Pancreas (tissue), 10 donors: ENCODE measurements around the gene UTRN. TPM values are rescaled to one million over a fixed set of nuclear protein-coding genes. Genes with fewer than 3 reads are reported as not detected.

Experiments used
- ATAC-seq, 4 donors: fragments of 200-7000 bp; cut with Tn5 transposase; one replicate each; pipeline versions ENCODE4 v1.8.0 to v1.9.1; 2020; ENCODE audit warnings: mild to moderate bottlenecking in 4 of 4, moderate library complexity in 4 of 4
- DNase-seq, 6 donors: peaks; one replicate each; pipeline ENCODE4 v3.0.0-alpha.2; 2020
- FAIRE-seq: peaks from 2 replicates; lab custom pipeline; 2012; peaks lifted over from hg19 to GRCh38; lab: Jason Lieb, UNC
- H3K27ac ChIP-seq, 4 donors: fragments of 200-600 bp; sonication (generic); 1 replicate in 3 of 4; 2 replicates in 1 of 4; pipeline versions ENCODE4 v1.5.0 to v1.8.0; 2020
- H3K27me3 ChIP-seq, 4 donors: fragments of 200-600 bp; one replicate each; pipeline ENCODE4 v1.8.0; 2021
- H3K36me3 ChIP-seq, 3 donors: fragments of 200-600 bp; sonication (generic) in 1 of 3; one replicate each; pipeline versions ENCODE4 v1.5.0 to v1.8.0; 2020 to 2021
- H3K4me1 ChIP-seq, 3 donors: fragments of 200-600 bp; one replicate each; pipeline ENCODE4 v1.8.0; 2021
- H3K4me3 ChIP-seq, 4 donors: fragments of 200-600 bp; sonication (generic) in 2 of 4; one replicate each; pipeline versions ENCODE4 v1.5.0 to v1.8.0; 2020 to 2021
- H3K9me3 ChIP-seq, 4 donors: fragments of 200-600 bp; one replicate each; pipeline ENCODE4 v1.8.0; 2021
- WGBS, 2 donors: extraction: QIAGEN DNeasy Blood & Tissue Kit; methylation state at CpG; one replicate each; pipeline ENCODE4 v1.1.7; 2013; 5-methylcytosine and 5-hydroxymethylcytosine counted together
- intact Hi-C, 3 donors: fragments of 100-400 bp; cut with DNase I; formaldehyde crosslinking; loops; one replicate each; pipeline versions ENCODE4 v1.11.1 to v1.14.2; 2022
- polyA plus RNA-seq, 2 donors: library from polyadenylated mRNA; stranded (reverse); fragments of 200-250 nt; gene quantifications; one replicate each; pipeline ENCODE4 v1.2.3, GENCODE V29; 2013
- total RNA-seq, 6 donors: library from RNA; stranded (reverse); fragmentation: NEBNext Ultra II Directional in 4 of 6; extraction: Animal tissue kit (Norgen Biotek cat#: 25700) in 4 of 6; gene quantifications; one replicate each; pipeline versions ENCODE4 v1.2.1 to v1.2.4, GENCODE V29; 2021 to 2023
- TF ChIP-seq, protein P1 (sequence below), 4 donors: fragments of 200-600 bp; sonication (generic) in 3 of 4; IDR thresholded peaks; one replicate each; pipeline versions ENCODE4 v1.5.0 to v1.8.0; 2021; ENCODE audit warnings: antibody characterized with exemption in 4 of 4
- donor health status: healthy with polysubstance abuse.
- donor health status: DM: no; HTN: no; CAD: no; lungs with moderate emphysema.
- donor health status: DM: no; HTN: no; CAD: no.
- donor health status: control.
- donor health status: control.
- donor health status: Bipolar disorder and iron deficiency.
- donor health status: DM: yes; HTN: yes; CAD: no.
- donor health status: DM: no; HTN: no; CAD: no.
- donor health status: DM: no; HTN: no; CAD: no.
- donor health status: DM: yes; HTN: yes; CAD: no.

UTRN gene
- total and polyA plus RNA-seq, 8 donors, result 10.0 to 116 (median 82.9) TPM

DNA sequence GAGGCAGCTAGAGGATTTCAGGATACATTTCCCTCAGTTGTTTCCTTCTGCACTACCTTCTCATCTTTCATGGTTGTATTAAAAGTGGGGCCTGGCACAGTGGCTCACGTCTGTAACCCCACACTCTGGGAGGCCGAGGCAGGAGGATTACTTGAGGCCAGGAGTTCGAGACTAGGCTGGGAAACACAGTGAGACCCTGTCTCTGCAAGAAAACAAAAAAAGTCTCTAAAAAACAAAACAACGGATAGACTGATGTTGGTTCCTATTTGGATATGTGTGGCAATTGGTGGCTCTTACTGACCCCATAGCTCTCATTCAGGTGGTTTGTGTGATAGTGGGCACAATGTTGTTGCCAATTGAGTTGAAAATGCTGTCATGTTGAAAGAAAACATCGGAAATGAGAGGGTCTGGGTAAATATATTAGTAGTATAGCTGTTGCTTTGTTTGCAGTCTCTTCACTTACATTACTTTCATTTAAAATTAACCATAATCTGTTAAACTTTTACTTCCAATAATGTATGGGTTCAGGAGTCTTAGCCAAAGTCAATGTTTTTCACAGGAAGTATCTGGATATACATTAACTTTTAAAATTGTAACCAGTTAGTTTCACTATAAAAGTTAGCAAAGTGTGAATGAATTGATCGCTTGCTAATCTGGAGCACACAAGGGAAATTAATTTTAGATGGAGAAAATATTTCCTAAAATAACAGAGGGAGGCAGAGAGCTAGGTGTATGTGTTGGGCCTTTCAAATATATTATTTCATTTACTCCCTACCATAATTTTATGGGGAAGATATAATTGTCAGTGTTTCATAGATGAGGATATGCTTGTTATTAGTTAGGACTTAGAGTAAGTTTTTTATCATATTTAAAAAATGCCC, 31.1 kb downstream of the UTRN start:
- H3K27me3 ChIP-seq, result no peaks in the 10 kb centered on the region
- FAIRE-seq (no peak), DNase-seq (no peak), ATAC-seq (no peak)
- no peaks in the 10 kb centered on the region for H3K36me3 ChIP-seq
- intact Hi-C loops, result no loop called here
- peak overlapping the region in 1 of 4 donors; percentile 30 for H3K27ac ChIP-seq
- H3K9me3 ChIP-seq, result no peaks in the 10 kb centered on the region
- 71 to 73% methylated on average over 6 of the region's 6 CpGs for WGBS, 2 donors
- peaks cover 36 to 66% (median 56%) of the 10 kb centered on the region in 3 donors for H3K4me1 ChIP-seq
- no peak overlapping the region for H3K4me3 ChIP-seq
- TF ChIP-seq, protein P1, sequence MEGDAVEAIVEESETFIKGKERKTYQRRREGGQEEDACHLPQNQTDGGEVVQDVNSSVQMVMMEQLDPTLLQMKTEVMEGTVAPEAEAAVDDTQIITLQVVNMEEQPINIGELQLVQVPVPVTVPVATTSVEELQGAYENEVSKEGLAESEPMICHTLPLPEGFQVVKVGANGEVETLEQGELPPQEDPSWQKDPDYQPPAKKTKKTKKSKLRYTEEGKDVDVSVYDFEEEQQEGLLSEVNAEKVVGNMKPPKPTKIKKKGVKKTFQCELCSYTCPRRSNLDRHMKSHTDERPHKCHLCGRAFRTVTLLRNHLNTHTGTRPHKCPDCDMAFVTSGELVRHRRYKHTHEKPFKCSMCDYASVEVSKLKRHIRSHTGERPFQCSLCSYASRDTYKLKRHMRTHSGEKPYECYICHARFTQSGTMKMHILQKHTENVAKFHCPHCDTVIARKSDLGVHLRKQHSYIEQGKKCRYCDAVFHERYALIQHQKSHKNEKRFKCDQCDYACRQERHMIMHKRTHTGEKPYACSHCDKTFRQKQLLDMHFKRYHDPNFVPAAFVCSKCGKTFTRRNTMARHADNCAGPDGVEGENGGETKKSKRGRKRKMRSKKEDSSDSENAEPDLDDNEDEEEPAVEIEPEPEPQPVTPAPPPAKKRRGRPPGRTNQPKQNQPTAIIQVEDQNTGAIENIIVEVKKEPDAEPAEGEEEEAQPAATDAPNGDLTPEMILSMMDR (IDR thresholded peaks at IDR 0.05), result no peak

DNA sequence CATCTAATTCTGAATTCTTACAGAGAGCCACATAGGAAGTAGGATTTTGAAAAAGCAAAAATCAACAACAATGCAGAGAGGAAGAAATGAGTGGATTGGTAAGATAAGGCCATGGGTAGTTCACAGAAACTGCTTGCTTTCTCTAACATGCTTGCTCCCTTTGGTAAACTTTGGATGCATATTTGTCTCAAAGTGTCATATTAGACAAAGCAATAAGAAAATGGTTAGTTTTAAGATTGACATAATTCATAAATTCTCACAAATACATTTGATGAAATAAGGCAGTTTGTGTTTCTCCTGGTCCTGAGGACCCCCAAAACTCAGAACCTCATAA, 31.7 kb downstream of the UTRN start:
- Histone ChIP-seq H3K27ac (no peak overlapping the region), H3K9me3 (no peaks in the 10 kb centered on the region), H3K27me3 (no peaks in the 10 kb centered on the region), H3K4me1 (peaks cover 30 to 62% (median 51%) of the 10 kb centered on the region in 3 donors), H3K36me3 (no peaks in the 10 kb centered on the region), H3K4me3 (no peak overlapping the region)
- FAIRE-seq (no peak), ATAC-seq (no peak), DNase-seq (no peak)
- intact Hi-C loops, result no loop called here
- TF ChIP-seq, protein P1 (IDR thresholded peaks at IDR 0.05), result no peak

DNA sequence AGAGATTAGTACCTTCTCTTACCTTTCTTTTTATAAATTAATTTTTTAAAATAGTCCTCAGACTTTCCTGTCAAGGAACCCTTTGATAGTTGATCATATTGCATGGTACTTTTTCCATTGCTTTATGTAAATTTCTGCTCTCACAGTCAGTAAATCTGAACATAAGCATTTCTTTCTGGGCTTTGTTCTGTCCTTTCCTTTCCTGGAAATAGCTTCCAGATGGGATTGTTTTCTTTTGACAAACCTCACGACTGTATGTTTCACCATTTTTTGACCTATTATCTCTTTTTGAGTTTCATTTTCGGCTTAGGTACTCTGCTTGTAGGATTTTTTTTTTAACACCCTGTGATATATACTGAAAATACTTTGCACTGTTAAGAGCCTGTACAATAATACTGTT, 32.6 kb downstream of the UTRN start:
- no peaks in the 10 kb centered on the region for H3K27me3 ChIP-seq
- no peak overlapping the region for H3K27ac ChIP-seq
- peaks cover 34 to 66% (median 51%) of the 10 kb centered on the region in 3 donors for H3K4me1 ChIP-seq
- no peaks in the 10 kb centered on the region for H3K9me3 ChIP-seq
- DNase-seq, result no peak
- no peaks in the 10 kb centered on the region for H3K36me3 ChIP-seq
- intact Hi-C loops, result no loop called here
- no peak for ATAC-seq
- no peak overlapping the region for H3K4me3 ChIP-seq
- FAIRE-seq, result no peak
- TF ChIP-seq, protein P1 (IDR thresholded peaks at IDR 0.05), result no peak
- 32 to 48% methylated on average over 2 of the region's 2 CpGs for WGBS, 2 donors

DNA sequence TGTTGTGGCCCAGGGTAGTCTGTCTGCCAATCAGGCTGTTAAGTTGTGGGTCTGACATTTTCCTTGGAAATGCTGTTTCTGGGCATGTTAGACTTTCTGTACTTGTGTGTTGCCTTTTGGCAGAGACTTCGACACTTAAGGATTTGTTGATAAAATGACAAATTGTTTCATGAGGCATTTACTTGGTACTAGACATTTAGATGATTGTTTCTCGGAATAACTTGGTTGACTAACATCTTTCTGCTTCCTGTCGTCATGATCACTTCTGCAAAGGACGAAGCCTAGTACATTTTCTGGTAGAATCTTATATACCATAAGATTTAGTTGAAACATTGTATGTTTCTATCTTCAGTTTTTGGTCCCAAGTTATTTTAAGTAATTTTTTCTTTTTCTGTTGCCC, 34.1 kb downstream of the UTRN start:
- TF ChIP-seq, protein P1 (IDR thresholded peaks at IDR 0.05), result no peak
- FAIRE-seq (no peak), DNase-seq (no peak), ATAC-seq (no peak)
- Histone ChIP-seq H3K4me3 (no peak overlapping the region), H3K9me3 (no peaks in the 10 kb centered on the region), H3K27me3 (no peaks in the 10 kb centered on the region), H3K27ac (no peak overlapping the region), H3K36me3 (no peaks in the 10 kb centered on the region), H3K4me1 (peaks cover 31 to 63% (median 52%) of the 10 kb centered on the region in 3 donors)
- WGBS, 2 donors, result 79 to 83% methylated on average over 4 of the region's 4 CpGs
- intact Hi-C loops, result no loop called here

DNA sequence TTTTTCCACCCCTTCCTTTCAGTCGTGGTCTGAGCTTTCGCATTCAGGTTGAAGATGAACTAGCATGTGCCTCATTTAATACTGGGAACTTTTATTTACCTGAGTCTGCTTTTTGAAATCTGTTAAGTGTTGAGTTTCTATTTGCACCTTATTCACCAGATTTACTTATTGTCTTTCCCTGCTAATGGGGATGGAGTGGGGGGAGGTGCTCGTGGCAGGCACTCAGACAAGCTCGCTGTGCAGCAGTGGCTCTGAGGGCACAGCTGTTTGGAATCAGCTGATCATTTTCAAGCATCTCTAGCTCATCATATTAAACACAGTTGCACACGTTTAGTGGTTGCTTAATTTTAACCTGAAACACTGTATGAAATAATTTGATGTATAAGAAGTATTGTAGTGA, 35.6 kb downstream of the UTRN start:
- FAIRE-seq, result no peak
- intact Hi-C loops, result no loop called here
- no peaks in the 10 kb centered on the region for H3K27me3 ChIP-seq
- DNase-seq, result no peak
- ATAC-seq, result peak in 3 of 4 donors; percentile 22 to 55 (median 43)
- H3K4me3 ChIP-seq, result no peak overlapping the region
- WGBS, 2 donors, result 43 to 47% methylated on average over 5 of the region's 5 CpGs
- H3K9me3 ChIP-seq, result no peaks in the 10 kb centered on the region
- no peaks in the 10 kb centered on the region for H3K36me3 ChIP-seq
- H3K27ac ChIP-seq, result no peak overlapping the region
- TF ChIP-seq, protein P1 (IDR thresholded peaks at IDR 0.05), result no peak
- peaks cover 18 to 53% (median 38%) of the 10 kb centered on the region in 3 donors for H3K4me1 ChIP-seq
